Measurements from ENCODE around the gene ANKS1B.

The ANKS1B gene

GRCh38 chr12:98916106-98916505 lies 1068.6 kb downstream of the ANKS1B start:
- FAIRE-seq (no peak), DNase-seq (ENCODE audit: insufficient read length, low spot score) (no peak)

DNA sequence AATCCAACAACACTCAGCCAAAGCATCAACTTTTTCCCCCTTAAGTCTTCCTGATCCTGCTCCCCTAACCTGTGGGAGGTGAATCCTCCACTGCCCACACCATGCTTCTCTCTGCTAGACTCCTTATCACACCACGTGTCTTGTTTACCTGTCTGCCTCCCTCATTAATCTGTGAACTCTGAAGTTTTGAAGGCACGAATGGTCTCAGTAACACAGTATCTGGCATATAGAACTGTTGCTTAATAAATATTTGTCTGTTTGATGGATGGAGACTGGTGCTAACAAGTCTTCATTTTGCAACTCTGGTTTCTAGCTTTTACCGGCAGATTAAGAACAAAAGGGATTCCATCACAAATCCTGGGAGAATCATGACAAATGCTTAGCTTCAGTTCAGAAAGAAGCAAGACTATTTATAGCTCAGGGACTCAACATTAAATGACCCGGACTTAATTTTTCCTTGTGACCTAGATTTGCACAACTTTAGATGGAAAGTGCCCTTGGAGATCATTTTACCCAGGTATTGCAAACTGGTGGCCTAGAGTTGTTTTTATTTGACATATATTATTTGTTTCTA lies 1072.2 kb downstream of the ANKS1B start:
- no peak for FAIRE-seq
- no peak for DNase-seq (ENCODE audit: insufficient read length, low spot score)

DNA sequence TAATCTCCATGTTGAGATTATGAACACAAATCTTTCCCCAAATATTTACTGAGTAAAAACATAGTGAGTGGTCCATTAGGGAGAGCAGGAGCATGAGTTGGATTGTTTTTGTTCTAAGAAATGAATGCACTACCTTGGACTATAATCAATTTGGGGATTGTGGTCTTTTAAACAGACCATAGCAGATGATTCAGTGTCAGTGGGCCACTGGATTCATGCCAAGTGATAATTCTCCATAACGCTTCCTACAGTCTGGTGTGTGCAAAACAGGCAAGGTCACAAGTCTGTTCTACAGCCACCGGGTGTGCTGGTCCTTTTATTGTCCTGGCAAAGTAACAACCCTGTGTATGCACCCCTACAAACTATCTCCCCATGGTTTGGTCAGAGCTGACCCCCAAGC lies 1073.3 kb downstream of the ANKS1B start:
- no peak for FAIRE-seq
- no peak for DNase-seq (ENCODE audit: insufficient read length, low spot score)

GRCh38 chr12:98909746-98910145 lies 1075.0 kb downstream of the ANKS1B start:
- DNase-seq (ENCODE audit: insufficient read length, low spot score) (no peak), FAIRE-seq (no peak)

DNA sequence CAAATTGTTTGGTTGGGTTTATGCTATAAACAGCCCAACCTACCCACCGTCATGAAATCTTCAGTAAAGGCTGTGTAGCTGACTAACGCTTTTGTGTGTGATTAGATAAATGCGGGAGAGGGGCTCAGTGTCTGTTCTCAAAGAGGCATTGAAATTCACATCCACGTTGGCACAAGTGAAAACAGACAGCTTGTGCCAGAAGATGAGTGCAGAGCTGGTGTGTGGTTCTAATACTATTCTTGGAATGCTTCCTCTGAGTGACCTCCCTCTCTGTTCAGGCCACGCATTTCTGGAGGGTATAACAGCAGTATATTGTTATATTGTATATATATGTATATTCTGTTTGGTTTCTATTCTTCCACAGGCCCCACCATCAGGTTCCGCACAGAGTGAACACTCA lies 1075.9 kb downstream of the ANKS1B start:
- DNase-seq (ENCODE audit: insufficient read length, low spot score), result no peak
- no peak for FAIRE-seq

DNA sequence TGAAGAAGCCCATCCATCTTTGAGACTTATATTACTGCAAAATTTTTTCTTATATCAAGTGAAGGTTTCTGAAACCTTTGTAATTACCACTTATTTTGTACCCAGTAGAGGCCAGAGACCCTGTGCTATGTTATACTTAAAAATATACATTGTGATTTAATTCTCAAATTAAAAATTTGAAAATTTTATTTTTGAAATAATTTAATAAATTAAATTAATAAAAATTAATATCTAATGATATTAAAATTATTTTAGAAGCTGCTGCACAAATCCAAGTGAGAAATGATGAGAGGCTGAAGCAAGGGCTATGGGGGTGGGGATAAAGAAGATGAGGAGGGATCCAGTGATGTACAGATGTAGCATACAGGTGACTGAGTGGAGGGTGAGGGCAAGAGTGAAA lies 1080.9 kb downstream of the ANKS1B start:
- DNase-seq (ENCODE audit: insufficient read length, low spot score) (no peak), FAIRE-seq (no peak)

GRCh38 chr12:98901189-98901588 lies 1083.5 kb downstream of the ANKS1B start:
- DNase-seq (ENCODE audit: insufficient read length, low spot score), result no peak
- no peak for FAIRE-seq

DNA sequence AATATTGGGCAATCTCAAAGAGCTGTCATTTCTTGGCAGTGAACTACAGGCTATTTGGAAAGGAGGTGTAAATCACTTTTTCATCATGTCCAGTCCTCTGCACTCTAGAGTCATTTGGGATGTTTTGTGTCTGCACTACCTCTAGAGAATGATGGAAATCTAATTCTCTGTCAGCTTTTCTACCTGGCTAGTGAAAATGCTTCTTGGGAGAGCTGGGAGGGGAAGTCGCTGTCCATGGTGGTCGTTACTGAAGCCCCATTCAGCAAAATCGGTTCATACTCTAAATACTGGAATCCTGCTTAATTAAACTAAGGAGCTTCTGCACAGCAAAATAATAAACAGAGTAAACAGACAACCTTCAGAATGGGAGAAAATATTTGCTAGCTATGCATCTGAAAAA lies 1087.8 kb downstream of the ANKS1B start:
- FAIRE-seq, result no peak
- no peak for DNase-seq (ENCODE audit: insufficient read length, low spot score)

DNA sequence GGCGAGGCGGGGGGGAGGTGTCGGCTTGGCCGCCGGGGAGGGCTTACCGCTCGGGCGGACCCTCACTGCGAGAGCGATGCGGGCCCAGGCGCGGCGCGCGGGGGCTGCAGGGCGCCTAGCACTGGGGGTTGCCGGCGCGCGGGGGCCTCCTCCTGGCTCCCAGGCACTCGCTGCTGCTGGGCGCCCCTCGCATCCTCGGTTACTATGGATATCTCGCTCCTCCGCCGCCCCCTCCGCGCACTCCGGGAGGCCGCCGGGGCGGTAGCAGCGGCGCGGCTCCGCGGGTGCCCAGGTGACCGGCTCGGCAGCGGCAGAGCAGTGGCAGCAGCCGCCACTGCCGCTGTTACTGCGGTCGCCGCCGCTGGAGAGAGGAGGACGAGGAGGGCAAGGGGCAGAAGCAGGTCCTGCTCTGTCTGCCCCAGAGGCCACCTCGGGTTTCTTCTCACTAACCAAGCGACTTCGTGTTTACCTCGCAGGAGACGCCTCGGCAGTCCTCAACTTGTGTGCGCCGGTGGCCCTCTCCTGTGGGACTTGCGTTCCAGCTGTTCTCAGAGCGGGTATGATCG lies 1089.6 kb downstream of the ANKS1B start:
- no peak for FAIRE-seq

DNA sequence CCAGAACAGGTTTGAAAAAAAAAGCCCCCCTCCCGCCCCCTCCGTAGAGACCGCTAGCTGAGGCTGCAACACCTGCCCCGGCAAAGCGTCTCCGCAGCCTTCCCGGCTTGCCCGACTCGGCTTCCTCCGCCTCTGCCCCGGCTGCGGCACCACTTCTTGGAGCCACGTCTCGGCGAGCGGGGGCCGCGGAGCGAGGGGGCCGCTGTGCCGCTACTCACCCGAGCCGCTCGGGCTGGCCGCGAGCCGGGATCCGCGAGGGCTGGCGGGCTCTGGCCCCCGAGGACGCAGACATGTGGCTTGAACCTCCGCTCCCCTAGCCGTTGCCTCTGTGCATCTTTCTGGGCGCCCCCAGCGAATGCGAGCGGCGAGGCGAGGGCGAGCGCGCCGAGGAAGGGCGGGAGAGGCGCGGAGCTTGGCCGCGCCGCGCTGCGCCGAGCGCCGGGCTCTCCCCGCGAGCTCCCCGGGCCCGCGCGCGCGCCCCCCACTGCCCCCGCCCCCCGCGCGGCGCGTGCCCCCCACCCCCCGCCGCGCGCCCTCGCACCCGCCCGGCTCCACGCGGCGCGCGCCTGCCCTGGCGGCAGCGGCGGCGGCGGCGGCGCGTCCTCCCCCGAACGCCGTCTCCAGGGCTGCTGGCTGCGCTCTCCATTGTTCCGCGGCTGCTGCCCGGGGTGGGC lies 1090.2 kb downstream of the ANKS1B start:
- FAIRE-seq, result no peak
- no peak for DNase-seq (ENCODE audit: insufficient read length, low spot score)

More for the DNA sequence above, 1089.6 kb downstream of the ANKS1B start:
- DNase-seq (ENCODE audit: insufficient read length, low spot score), result no peak

DNA sequence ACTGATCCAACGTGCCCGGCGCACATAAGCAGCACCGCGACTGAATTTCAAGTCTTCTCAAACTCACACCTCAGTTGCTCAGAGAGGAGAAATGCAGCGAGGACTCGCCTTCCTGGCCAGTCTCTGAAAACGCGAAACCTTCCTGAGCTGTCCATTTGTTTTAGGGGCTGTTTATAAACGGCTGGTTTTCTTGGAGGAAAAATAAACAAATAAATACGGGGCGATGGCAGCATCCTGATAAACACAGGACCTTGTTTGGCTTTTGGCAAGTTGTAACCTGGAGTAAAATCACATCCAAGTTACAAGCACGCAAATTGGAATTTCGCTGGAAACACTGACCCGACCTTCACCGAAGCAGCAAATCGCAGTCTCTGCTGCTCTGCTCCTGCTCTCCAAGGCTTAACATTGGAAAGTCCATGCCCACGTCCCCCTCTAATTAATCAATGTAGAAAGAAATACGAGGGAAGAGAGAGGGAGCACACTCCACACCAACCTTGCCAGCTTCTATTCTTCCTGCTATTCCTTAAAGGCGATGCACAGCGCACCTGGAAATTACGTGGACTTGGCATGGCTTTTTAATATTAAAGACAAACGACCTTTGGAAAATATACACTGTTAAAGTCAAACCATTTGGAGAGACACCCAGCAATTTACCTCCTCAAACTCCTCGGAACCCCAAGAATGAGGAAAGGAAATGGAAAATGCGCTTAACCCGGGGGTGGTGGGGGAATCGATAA lies 1090.9 kb downstream of the ANKS1B start:
- no peak for FAIRE-seq

GRCh38 chr12:98893126-98893674 lies 1091.5 kb downstream of the ANKS1B start:
- FAIRE-seq (no peak), DNase-seq (ENCODE audit: insufficient read length, low spot score) (no peak)

More for the DNA sequence above, 1090.9 kb downstream of the ANKS1B start:
- DNase-seq (ENCODE audit: insufficient read length, low spot score), result no peak

DNA sequence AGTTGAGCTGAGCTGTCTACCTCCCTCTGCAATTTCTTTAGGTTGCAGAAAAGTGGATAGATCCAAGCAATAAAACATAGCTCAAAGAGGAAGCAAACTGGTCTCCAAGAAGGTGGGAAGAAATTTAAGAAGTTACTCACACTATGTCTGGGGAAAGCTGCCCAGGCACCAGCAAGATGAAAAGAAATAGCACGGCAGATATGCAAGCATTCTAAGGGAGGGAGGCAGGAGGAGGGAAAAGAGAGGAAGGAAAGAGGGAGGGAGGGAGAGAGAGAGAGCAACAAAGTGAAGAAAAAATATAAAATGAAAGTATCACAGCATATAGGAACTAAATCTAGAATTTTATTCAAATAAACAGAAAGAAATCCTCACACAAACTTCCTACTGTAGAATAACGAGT lies 1099.0 kb downstream of the ANKS1B start:
- FAIRE-seq (no peak), DNase-seq (ENCODE audit: insufficient read length, low spot score) (no peak)

DNA sequence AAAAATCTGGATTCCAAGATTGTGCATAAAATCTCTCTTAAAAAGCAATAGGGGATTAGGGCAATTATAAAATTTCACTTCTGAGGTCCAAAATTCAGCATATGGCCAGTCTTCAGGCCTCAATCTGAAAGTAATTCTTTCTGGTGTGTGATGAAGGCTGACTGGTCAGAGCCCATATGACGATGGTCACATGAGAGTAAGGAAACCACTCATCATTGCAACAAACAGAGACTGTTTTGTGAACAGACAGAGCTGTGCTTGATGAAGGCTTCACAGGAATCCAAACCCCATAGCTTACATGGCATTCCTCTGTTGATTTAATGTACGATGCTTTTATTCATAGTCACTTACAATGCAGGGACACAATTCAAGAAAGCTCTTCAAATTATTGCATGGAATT lies 1101.5 kb downstream of the ANKS1B start:
- FAIRE-seq (no peak), DNase-seq (ENCODE audit: insufficient read length, low spot score) (no peak)

GRCh38 chr12:98882526-98882925 lies 1102.2 kb downstream of the ANKS1B start:
- DNase-seq (ENCODE audit: insufficient read length, low spot score) (no peak), FAIRE-seq (no peak)

DNA sequence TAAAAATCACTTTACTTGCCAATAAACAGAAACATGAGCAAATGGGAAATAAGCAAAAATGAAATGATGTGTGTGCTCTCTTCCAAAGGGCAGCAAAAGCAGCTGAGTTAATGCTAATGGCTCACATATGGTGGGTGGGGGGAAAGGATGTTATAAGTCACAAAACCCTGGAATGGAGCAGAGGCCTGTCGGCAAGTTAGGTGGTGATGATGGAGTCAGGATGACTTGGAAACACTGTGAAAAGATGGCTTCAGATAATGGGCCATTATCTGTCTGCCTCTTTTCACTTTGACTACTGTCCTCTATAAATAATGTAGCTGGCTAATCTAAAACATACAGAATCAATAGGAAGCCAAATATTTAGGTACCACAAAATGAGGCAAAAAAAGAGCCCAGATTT lies 1111.0 kb downstream of the ANKS1B start:
- FAIRE-seq (no peak), DNase-seq (ENCODE audit: insufficient read length, low spot score) (no peak)

DNA sequence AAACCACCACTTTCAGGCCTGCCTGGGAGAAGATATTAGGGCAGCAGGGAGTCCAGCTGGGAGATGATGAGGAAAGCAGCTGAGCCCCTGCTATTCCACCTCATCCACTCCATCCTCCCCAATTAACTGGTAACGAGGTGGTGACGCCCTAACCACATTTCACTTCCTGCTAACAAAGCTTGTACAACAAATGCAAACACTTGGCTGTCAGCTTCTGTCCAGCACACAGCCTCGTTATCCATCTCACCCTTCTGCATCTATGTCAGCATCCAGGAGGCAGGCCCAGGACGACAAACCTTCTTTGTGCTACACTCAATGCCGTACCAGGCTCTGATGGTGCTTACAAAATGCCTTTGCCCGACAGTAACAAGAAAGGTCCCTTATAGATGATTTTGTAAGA lies 1114.2 kb downstream of the ANKS1B start:
- no peak for DNase-seq (ENCODE audit: insufficient read length, low spot score)
- FAIRE-seq, result no peak

- DNase-seq (ENCODE audit: insufficient read length, low spot score) (no peak), FAIRE-seq (no peak)
These were observed 1114.7 kb downstream of the ANKS1B start for GRCh38 chr12:98869886-98870503.

DNA sequence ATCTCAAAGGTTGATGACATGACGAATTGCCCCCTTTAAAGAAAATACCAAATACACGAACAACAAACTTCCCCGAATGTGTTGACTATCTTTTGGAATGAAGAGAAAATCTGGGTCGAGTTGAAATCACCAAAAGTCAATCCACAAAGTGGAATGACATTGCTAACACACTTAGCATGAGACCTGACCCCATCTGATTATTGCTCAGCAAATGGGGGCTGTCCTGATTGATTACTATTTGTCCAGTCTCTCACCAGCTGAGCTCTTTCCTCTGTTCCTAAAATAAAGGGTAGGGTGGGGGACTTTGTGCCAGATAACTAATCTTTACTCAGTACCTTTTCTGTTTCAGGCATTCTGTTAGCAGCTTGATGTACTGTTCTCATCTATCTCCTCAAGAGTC lies 1116.2 kb downstream of the ANKS1B start:
- no peak for DNase-seq (ENCODE audit: insufficient read length, low spot score)
- no peak for FAIRE-seq

DNA sequence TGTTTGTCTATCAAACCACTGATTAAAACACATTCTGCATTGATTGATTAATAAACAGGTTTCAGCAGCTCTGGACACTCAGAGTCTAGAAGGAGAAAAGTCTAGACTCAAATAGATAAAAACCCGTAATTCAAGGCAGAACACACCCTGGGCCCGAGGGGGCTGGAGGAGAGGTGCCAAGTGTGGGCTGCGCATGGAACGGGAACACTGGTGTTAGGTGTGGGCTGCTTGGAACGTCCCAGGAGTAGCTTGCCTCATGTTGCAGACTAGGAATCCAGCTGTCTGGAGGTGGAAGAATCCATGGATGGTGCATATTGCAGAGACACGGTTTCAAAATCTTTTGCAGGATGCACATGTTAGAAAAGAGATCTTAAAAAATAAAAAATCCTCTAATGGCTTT lies 1116.7 kb downstream of the ANKS1B start:
- FAIRE-seq (no peak), DNase-seq (ENCODE audit: insufficient read length, low spot score) (no peak)

DNA sequence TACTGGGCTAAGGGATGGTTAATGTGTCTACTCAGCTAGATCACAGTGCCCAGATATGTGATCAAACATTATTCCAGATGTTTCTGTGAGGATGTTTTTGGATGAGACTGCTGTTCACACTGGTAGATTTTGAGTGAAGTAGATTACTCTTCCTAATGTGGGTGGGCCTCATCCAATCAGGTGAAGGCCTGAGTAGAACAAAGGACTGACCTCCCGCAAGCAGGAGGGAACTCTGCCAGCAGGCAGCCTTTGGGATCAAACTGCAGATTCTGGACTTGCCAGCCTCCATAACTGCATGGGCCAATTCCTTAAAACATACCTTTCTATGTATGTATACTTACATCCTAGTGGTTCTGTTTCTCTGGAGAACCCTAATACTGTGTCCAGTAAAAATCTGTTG lies 1120.4 kb downstream of the ANKS1B start:
- FAIRE-seq (no peak), DNase-seq (ENCODE audit: insufficient read length, low spot score) (no peak)
